Peyer's patch (tissue), 4 donors: ENCODE measurements around the gene KANSL2.
"Not testable (repeated sequence)": the region's sequence is repeated elsewhere in the genome, so short reads cannot be mapped to it uniquely, and the experiment has no call there.

Experiments used
- CTCF ChIP-seq, 6 experiments: fragments of 450-650 bp in 4 of 6; fragments of 200-600 bp in 2 of 6; sonication (generic) in 1 of 6; IDR thresholded peaks; one replicate each; pipeline ENCODE4 v1.5.1; 2017 to 2019; ENCODE audit warnings: antibody characterized with exemption in 6 of 6, mild to moderate bottlenecking in 3 of 6, moderate library complexity in 1 of 6
- POLR2A ChIP-seq, 2 donors: fragments of 450-650 bp; IDR thresholded peaks; one replicate each; pipeline ENCODE4 v1.5.1; 2017; ENCODE audit warnings: antibody characterized with exemption in 2 of 2, mild to moderate bottlenecking in 2 of 2, moderate library complexity in 2 of 2

GRCh38 chr12:48645354-48645753 is 36.7 kb downstream of the KANSL2 start:
- TF ChIP-seq CTCF, POLR2A (IDR thresholded peaks at IDR 0.05): not testable (repeated sequence)
